Hepatocyte (in vitro differentiated cells): ENCODE data around the gene ADAMTS5. TPM values are rescaled to one million over a fixed set of nuclear protein-coding genes. Genes with fewer than 3 reads are reported as not detected.

ENCODE experiments used
- DNase-seq: peaks from one replicate; pipeline ENCODE4 v3.0.0-alpha.2; 2016; ENCODE audit warnings: low spot score
- H2AFZ ChIP-seq: fragments of 200-600 bp; sonication (generic); 2 replicates; pipeline ENCODE4 v1.6.0; 2016; ENCODE audit warnings: antibody characterized with exemption, mild to moderate bottlenecking
- H3K27ac ChIP-seq: fragments of 200-600 bp; sonication (generic); 2 replicates; pipeline ENCODE4 v1.5.1; 2016; ENCODE audit warnings: mild to moderate bottlenecking
- H3K27me3 ChIP-seq: fragments of 200-600 bp; sonication (generic); 2 replicates; pipeline ENCODE4 v1.6.1; 2016
- H3K36me3 ChIP-seq: fragments of 200-600 bp; sonication (generic); replicated peaks from 2 replicates; pipeline ENCODE4 v1.5.1; 2016; ENCODE audit warnings: low read depth; ENCODE audit not compliant: insufficient read depth
- H3K4me1 ChIP-seq: fragments of 200-600 bp; sonication (generic); 2 replicates; pipeline ENCODE4 v1.5.1; 2016; ENCODE audit warnings: mild to moderate bottlenecking, moderate library complexity; ENCODE audit not compliant: insufficient read depth
- H3K4me2 ChIP-seq: fragments of 200-600 bp; sonication (generic); 2 replicates; pipeline ENCODE4 v1.6.0; 2016
- H3K4me3 ChIP-seq: fragments of 200-600 bp; sonication (generic); 2 replicates; pipeline ENCODE4 v1.5.1; 2016; ENCODE audit warnings: mild to moderate bottlenecking
- H3K79me2 ChIP-seq: fragments of 200-600 bp; sonication (generic); 2 replicates; pipeline ENCODE4 v1.6.0; 2017; ENCODE audit warnings: mild to moderate bottlenecking
- H3K9me2 ChIP-seq: fragments of 200-600 bp; sonication (generic); replicated peaks from 2 replicates; pipeline ENCODE4 v1.6.0; 2017; ENCODE audit warnings: mild to moderate bottlenecking; ENCODE audit not compliant: insufficient read depth
- H3K9me3 ChIP-seq: fragments of 200-600 bp; sonication (generic); 2 replicates; pipeline ENCODE4 v1.5.1; 2016; ENCODE audit warnings: low read depth, mild to moderate bottlenecking
- H4K20me1 ChIP-seq: fragments of 200-600 bp; sonication (generic); 2 replicates; pipeline ENCODE4 v1.6.0; 2016; ENCODE audit warnings: mild to moderate bottlenecking; ENCODE audit not compliant: insufficient read depth, poor library complexity, severe bottlenecking
- CTCF ChIP-seq: fragments of 200-600 bp; sonication (generic); IDR thresholded peaks from 2 replicates; pipeline ENCODE4 v1.5.1; 2016; ENCODE audit warnings: antibody characterized with exemption, mild to moderate bottlenecking; ENCODE audit not compliant: poor library complexity
- EZH2 ChIP-seq: fragments of 200-600 bp; sonication (generic); IDR thresholded peaks from 2 replicates; pipeline ENCODE4 v1.6.1; 2016; ENCODE audit warnings: antibody characterized with exemption, mild to moderate bottlenecking, borderline replicate concordance
- EZH2phosphoT487 ChIP-seq: fragments of 200-600 bp; sonication (generic); IDR thresholded peaks from one replicate; pipeline ENCODE4 v1.6.1; 2018; ENCODE audit warnings: antibody characterized with exemption, mild to moderate bottlenecking, low read depth, moderate library complexity; ENCODE audit not compliant: unreplicated experiment, severe bottlenecking
- WGBS: methylation state at CpG from one replicate; pipeline ENCODE4 v1.1.6; 2016; ENCODE audit warnings: low lambda C conversion rate; ENCODE audit errors: missing lambda C conversion rate; 5-methylcytosine and 5-hydroxymethylcytosine counted together
- polyA plus RNA-seq: library from polyadenylated mRNA; unstranded; fragments of >200 nt; fragmentation: Nextera tagmentation; extraction: Ambion mirVana; gene quantifications from 2 replicates; pipeline ENCODE4 v1.2.1, GENCODE V29; 2016
- total RNA-seq: library from RNA; depleted of rRNA; stranded (reverse); fragments of >200 nt; gene quantifications from 2 replicates; pipeline ENCODE4 v1.2.3, GENCODE V29; 2014

ADAMTS5 gene
- total and polyA plus RNA-seq, 2 experiments from 2014 or later: 1.4 to 3.1 TPM

GRCh38 chr21:26961698-26962097 is 5.2 kb downstream of the ADAMTS5 start:
- no peak for DNase-seq
- H3K9me3 ChIP-seq: no peaks in the 10 kb centered on the region
- no peak overlapping the region for H2AFZ ChIP-seq
- H3K4me2 ChIP-seq: no peak overlapping the region
- no peaks in the 10 kb centered on the region for H3K36me3 ChIP-seq
- H3K4me3 ChIP-seq: no peak overlapping the region
- no peaks in the 10 kb centered on the region for H3K79me2 ChIP-seq
- no peaks in the 10 kb centered on the region for H4K20me1 ChIP-seq
- H3K27me3 ChIP-seq: peaks cover 23% of the 10 kb centered on the region
- H3K9me2 ChIP-seq: no peaks in the 10 kb centered on the region
- no peak for TF ChIP-seq EZH2phosphoT487
- TF ChIP-seq EZH2: no peak
- peak; percentile 23 for TF ChIP-seq CTCF
- no peak overlapping the region for H3K27ac ChIP-seq
- WGBS: 75% methylated on average over 4 of the region's 4 CpGs
- peaks cover 7% of the 10 kb centered on the region for H3K4me1 ChIP-seq

- H3K9me2 ChIP-seq: no peaks in the 10 kb centered on the region
- no peak overlapping the region for H3K27ac ChIP-seq
- no peaks in the 10 kb centered on the region for H3K36me3 ChIP-seq
- no peaks in the 10 kb centered on the region for H3K79me2 ChIP-seq
- WGBS: 74% methylated on average over 2 of the region's 2 CpGs
- no peaks in the 10 kb centered on the region for H3K27me3 ChIP-seq
- no peak overlapping the region for H3K4me2 ChIP-seq
- TF ChIP-seq EZH2: no peak
- no peak overlapping the region for H2AFZ ChIP-seq
- no peak for DNase-seq
- H3K4me3 ChIP-seq: no peak overlapping the region
- H4K20me1 ChIP-seq: no peaks in the 10 kb centered on the region
- no peaks in the 10 kb centered on the region for H3K9me3 ChIP-seq
- peaks cover 2% of the 10 kb centered on the region for H3K4me1 ChIP-seq
These were observed 8.1 kb downstream of the ADAMTS5 start for GRCh38 chr21:26958788-26959187.

- H2AFZ ChIP-seq: no peak overlapping the region
- over 99% methylated on average over 3 of the region's 3 CpGs for WGBS
- TF ChIP-seq EZH2phosphoT487: no peak
- TF ChIP-seq EZH2: no peak
- no peak for TF ChIP-seq CTCF
- H3K4me1 ChIP-seq: peaks cover 2% of the 10 kb centered on the region
- no peak overlapping the region for H3K4me3 ChIP-seq
- H3K27ac ChIP-seq: no peak overlapping the region
- no peak for DNase-seq
- no peak overlapping the region for H3K4me2 ChIP-seq
- H3K79me2 ChIP-seq: no peaks in the 10 kb centered on the region
- H3K27me3 ChIP-seq: no peaks in the 10 kb centered on the region
- no peaks in the 10 kb centered on the region for H4K20me1 ChIP-seq
- H3K9me2 ChIP-seq: no peaks in the 10 kb centered on the region
- H3K9me3 ChIP-seq: no peaks in the 10 kb centered on the region
- no peaks in the 10 kb centered on the region for H3K36me3 ChIP-seq
These were observed 10.1 kb downstream of the ADAMTS5 start for GRCh38 chr21:26956813-26957212.

- TF ChIP-seq CTCF (no peak), EZH2phosphoT487 (no peak), EZH2 (no peak)
- no peak overlapping the region for H3K27ac ChIP-seq
- no peaks in the 10 kb centered on the region for H3K79me2 ChIP-seq
These were observed 10.7 kb downstream of the ADAMTS5 start for GRCh38 chr21:26956216-26956615.

More at GRCh38 chr21:26956216-26956615, 10.7 kb downstream of the ADAMTS5 start:
- Histone ChIP-seq H3K9me2 (no peaks in the 10 kb centered on the region), H3K4me1 (peaks cover 2% of the 10 kb centered on the region), H2AFZ (no peak overlapping the region), H3K9me3 (no peaks in the 10 kb centered on the region), H3K4me2 (no peak overlapping the region), H3K36me3 (no peaks in the 10 kb centered on the region), H3K4me3 (no peak overlapping the region), H4K20me1 (no peaks in the 10 kb centered on the region), H3K27me3 (no peaks in the 10 kb centered on the region)
- DNase-seq: no peak
